ENCODE results near the gene NHLRC2.

The NHLRC2 gene

DNA sequence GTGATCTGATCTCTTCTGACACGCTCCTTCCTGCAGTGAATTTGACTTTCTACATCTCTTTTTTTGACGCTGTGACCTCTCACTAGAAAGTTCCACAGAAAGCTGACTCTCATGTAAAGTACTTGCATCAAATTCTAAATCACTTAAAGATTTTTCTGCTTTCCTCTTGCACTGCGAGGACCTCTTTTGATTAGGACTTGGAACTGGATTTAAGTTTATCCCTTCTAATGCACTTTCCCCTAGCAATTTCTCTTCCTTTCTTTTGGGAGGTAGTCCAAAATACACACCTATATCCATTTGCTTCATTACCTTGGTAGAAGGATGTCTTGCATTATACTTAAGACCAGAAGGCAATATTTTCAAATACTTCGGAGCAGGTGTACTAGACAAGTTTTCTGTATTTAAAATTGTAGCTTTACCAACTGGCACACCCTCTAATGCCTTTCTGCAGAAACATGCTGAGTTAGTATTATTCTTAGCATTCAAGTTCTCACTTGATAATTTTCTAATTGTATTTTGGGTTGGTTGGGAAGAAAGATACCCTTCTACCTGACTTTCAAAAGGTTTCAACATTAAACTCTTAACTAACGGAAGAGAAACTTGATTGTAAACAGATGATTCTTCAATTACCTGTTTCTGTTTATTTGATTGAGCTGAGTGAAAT, 5.2 kb upstream of the NHLRC2 start:
- CTCF ChIA-PET, result no interaction called here
- no peak overlapping the region for H3K27ac ChIP-seq
- TF ChIP-seq, protein P1, sequence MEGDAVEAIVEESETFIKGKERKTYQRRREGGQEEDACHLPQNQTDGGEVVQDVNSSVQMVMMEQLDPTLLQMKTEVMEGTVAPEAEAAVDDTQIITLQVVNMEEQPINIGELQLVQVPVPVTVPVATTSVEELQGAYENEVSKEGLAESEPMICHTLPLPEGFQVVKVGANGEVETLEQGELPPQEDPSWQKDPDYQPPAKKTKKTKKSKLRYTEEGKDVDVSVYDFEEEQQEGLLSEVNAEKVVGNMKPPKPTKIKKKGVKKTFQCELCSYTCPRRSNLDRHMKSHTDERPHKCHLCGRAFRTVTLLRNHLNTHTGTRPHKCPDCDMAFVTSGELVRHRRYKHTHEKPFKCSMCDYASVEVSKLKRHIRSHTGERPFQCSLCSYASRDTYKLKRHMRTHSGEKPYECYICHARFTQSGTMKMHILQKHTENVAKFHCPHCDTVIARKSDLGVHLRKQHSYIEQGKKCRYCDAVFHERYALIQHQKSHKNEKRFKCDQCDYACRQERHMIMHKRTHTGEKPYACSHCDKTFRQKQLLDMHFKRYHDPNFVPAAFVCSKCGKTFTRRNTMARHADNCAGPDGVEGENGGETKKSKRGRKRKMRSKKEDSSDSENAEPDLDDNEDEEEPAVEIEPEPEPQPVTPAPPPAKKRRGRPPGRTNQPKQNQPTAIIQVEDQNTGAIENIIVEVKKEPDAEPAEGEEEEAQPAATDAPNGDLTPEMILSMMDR (conservative IDR thresholded peaks at IDR 0.05; ENCODE audit: low read depth), result no peak
- DNase-seq (ENCODE audit: low spot score), result no peak
- POLR2A ChIA-PET (ENCODE audit: low non-redundant PET), result interaction anchor here (0.8 kb wide), 1 partner anchor 252 kb away, joined by 3 read pairs; no protein-coding TSS in a partner anchor

DNA sequence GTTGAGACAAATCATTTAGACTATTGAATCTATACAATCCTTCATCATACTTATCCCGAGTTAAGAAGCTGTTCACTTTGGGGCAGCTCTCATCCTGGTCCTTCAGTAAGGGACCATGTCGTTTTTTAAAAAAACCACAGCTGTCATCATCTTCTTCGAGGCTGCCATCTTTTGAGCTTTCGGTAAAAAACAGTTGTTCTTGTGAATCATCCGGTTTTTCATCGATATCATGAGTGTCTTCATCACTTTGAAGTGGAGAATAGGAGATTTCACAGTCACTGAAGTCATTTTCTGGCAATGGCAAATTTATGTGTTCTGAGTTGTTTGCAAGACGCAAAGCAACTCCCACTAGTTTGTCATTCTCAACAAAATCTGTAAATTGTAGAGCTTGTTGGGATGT, 4.5 kb upstream of the NHLRC2 start:
- ChIA-PET POLR2A (ENCODE audit: low non-redundant PET) (no interaction called here), CTCF (no interaction called here)
- TF ChIP-seq, protein P1 (conservative IDR thresholded peaks at IDR 0.05; ENCODE audit: low read depth), result no peak
- no peak overlapping the region for H3K27ac ChIP-seq
- DNase-seq (ENCODE audit: low spot score), result no peak

- TF ChIP-seq, protein P1 (conservative IDR thresholded peaks at IDR 0.05; ENCODE audit: low read depth), result no peak
- ChIA-PET CTCF (interaction anchor here (0.8 kb wide), 1 partner anchor 260 kb away, joined by 4 read pairs; no protein-coding TSS in a partner anchor), POLR2A (ENCODE audit: low non-redundant PET) (no interaction called here)
- no peak for DNase-seq (ENCODE audit: low spot score)
- peak overlapping the region; percentile 87 for H3K27ac ChIP-seq
These were observed 866 bp upstream of the NHLRC2 start for GRCh38 chr10:113853578-113854012.

DNA sequence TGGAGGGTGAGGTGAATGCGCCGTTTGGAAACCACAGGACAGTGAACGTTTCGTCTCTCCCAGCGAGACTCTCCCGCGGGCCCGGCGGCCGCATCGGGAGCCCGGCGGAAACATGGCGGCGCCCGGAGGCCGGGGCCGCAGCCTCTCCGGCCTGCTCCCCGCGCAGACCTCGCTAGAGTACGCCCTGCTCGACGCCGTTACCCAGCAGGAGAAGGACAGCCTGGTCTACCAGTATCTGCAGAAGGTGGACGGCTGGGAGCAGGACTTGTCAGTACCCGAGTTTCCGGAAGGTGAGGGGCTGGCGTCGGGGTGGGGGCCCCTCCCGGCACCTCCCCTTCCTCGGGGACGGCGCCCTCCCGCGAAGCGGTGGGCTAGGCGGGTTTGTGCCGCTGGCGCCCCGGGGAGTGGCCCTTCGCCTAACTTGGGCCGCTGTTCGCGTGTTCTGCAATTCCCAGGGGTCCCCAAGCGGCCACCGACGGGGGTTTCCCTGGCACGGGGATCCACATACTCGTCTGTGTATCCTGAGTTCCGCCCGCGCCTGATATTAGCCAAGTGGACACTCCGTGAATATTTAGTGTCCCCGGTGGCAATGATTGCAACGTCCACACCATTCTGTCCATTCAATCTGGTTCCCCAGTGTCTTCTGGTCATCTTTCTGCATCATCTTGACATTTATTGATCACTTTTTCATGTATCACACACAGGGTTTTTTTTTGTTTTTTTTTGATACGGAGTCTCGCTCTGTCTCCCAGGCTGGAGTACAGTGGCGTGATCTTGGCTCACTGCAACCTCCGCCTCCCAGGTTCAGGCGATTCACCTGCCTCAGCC, 514 bp downstream of the NHLRC2 start:
- CTCF ChIA-PET, result interaction anchor here (0.6 to 0.7 kb wide), 2 partner anchors 66 to 827 kb away, joined by 3 to 4 read pairs; no protein-coding TSS in a partner anchor
- H3K27ac ChIP-seq, result peak overlapping the region; percentile 87
- DNase-seq (ENCODE audit: low spot score), result peak; percentile 56
- POLR2A ChIA-PET (ENCODE audit: low non-redundant PET), result no interaction called here
- TF ChIP-seq, protein P1 (conservative IDR thresholded peaks at IDR 0.05; ENCODE audit: low read depth), result no peak; the same call in 1 of the 2 replicates

GRCh38 chr10:113856563-113856962, 2.1 kb downstream of the NHLRC2 start:
- no peak overlapping the region for H3K27ac ChIP-seq
- no peak for DNase-seq (ENCODE audit: low spot score)
- POLR2A ChIA-PET (ENCODE audit: low non-redundant PET), result no interaction called here
- CTCF ChIA-PET, result no interaction called here
- TF ChIP-seq, protein P1 (conservative IDR thresholded peaks at IDR 0.05; ENCODE audit: low read depth), result no peak

DNA sequence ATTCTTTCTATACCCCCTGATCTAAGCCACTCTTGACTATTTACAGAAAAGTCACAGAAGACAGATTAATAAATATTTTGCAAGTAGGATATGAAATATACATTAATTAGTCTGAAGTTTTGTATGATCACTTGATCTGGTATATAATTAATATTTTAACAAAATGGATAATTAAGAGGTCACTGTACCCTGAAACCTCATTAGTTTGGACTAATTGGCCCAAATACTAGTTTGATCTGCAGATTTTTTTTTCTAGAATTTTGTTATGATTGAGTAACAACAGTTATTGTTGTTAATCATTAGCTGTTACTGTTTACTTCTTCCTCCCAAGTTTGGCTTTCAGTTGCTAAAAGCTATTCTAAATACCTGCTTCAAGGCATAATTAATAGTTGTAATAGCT, 2.7 kb downstream of the NHLRC2 start:
- ChIA-PET CTCF (interaction anchor here (0.6 to 0.7 kb wide), 2 partner anchors 50 to 224 kb away, joined by 3 to 5 read pairs; no protein-coding TSS in a partner anchor), POLR2A (ENCODE audit: low non-redundant PET) (no interaction called here)
- no peak for DNase-seq (ENCODE audit: low spot score)
- TF ChIP-seq, protein P1 (conservative IDR thresholded peaks at IDR 0.05; ENCODE audit: low read depth), result no peak
- no peak overlapping the region for H3K27ac ChIP-seq

All from RWPE1 (cell line).